DND-41 (cell line): ENCODE results near the gene MAGI1.

ENCODE experiments used
- ATAC-seq: fragments of 200-7000 bp; cut with Tn5 transposase; 3 replicates; pipeline ENCODE4 v1.9.1; 2021; ENCODE audit warnings: low read depth; ENCODE audit not compliant: insufficient read depth
- DNase-seq: peaks from one replicate; pipeline ENCODE4 v3.0.0-alpha.2; 2020
- H2AFZ ChIP-seq: 2 replicates; pipeline ENCODE4 v1.6.0; 2012; ENCODE audit warnings: low read depth, low read length
- H3K27ac ChIP-seq: 2 replicates; pipeline ENCODE4 v1.5.1; 2012; ENCODE audit warnings: low read length, inconsistent platforms
- H3K27me3 ChIP-seq: fragments of 200-600 bp; sonication (generic); 2 replicates; pipeline ENCODE4 v1.6.0; 2012; ENCODE audit warnings: low read length, mild to moderate bottlenecking, inconsistent platforms; ENCODE audit not compliant: insufficient read depth, poor library complexity
- H3K36me3 ChIP-seq: 2 replicates; pipeline ENCODE4 v1.5.1; 2012; ENCODE audit warnings: low read length, inconsistent platforms; ENCODE audit not compliant: insufficient read depth
- H3K4me1 ChIP-seq: 2 replicates; pipeline ENCODE4 v1.5.1; 2012; ENCODE audit warnings: mild to moderate bottlenecking, low read length; ENCODE audit not compliant: insufficient read depth
- H3K4me2 ChIP-seq: 2 replicates; pipeline ENCODE4 v1.6.0; 2012; ENCODE audit warnings: mild to moderate bottlenecking, moderate library complexity, low read length, inconsistent platforms; ENCODE audit not compliant: insufficient read depth
- H3K4me3 ChIP-seq, 2 experiments: fragments of 200-600 bp in 1 of 2; shearing (Covaris generic) in 1 of 2; 2 replicates each; pipeline ENCODE4 v1.5.1; 2012 to 2016; ENCODE audit warnings: inconsistent platforms in 2 of 2, low read length in 2 of 2, mild to moderate bottlenecking in 2 of 2, low read depth in 1 of 2, moderate library complexity in 1 of 2
- H3K79me2 ChIP-seq: 2 replicates; pipeline ENCODE4 v1.6.0; 2012; ENCODE audit warnings: low read length, inconsistent platforms; ENCODE audit not compliant: insufficient read depth
- H3K9ac ChIP-seq: 2 replicates; pipeline ENCODE4 v1.6.0; 2012; ENCODE audit warnings: low read depth, mild to moderate bottlenecking, inconsistent platforms, low read length, moderate library complexity
- H3K9me3 ChIP-seq: 2 replicates; pipeline ENCODE4 v1.5.1; 2012; ENCODE audit warnings: low read length, moderate library complexity, mild to moderate bottlenecking, inconsistent platforms; ENCODE audit not compliant: insufficient read depth, severe bottlenecking
- H4K20me1 ChIP-seq: 2 replicates; pipeline ENCODE4 v1.6.0; 2012; ENCODE audit warnings: low read length; ENCODE audit not compliant: insufficient read depth
- EZH2 ChIP-seq: IDR thresholded peaks from 3 replicates; pipeline ENCODE4 v1.6.1; 2012; ENCODE audit warnings: borderline replicate concordance, low read depth, mild to moderate bottlenecking, moderate library complexity, low read length, inconsistent platforms; ENCODE audit not compliant: severe bottlenecking
- TF ChIP-seq, protein P1 (sequence below): IDR thresholded peaks from 2 replicates; pipeline ENCODE4 v1.5.1; 2012; ENCODE audit warnings: borderline replicate concordance, low read length, moderate library complexity, mild to moderate bottlenecking; ENCODE audit not compliant: poor library complexity, severe bottlenecking; ENCODE audit errors: extremely low read depth

MAGI1 gene

DNA sequence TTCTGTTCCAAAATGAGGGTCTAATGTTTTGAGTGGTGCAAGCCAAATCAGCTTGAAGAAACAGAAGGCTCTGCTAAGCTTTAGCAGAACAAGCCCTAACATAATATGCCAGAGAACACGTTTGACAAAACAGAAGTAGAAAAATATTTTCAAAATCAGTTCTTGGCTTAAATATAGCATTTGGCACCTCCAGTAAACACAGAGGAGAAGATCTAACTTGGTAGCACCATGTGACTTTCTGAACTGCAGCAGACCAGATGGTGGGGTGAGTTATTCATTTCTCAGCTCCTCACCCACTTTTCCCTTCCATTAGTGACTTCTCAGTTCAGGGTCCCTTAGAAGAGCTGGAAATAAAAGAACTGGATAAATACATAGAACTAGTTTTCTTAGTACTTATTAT, 395.8 kb downstream of the MAGI1 start:
- peaks cover 1% of the 10 kb centered on the region for H3K9me3 ChIP-seq
- no peak overlapping the region for H3K27ac ChIP-seq
- no peak overlapping the region for H3K4me2 ChIP-seq
- no peaks in the 10 kb centered on the region for H3K79me2 ChIP-seq
- DNase-seq (no peak), ATAC-seq (no peak)
- no peaks in the 10 kb centered on the region for H4K20me1 ChIP-seq
- no peaks in the 10 kb centered on the region for H3K36me3 ChIP-seq
- H3K9ac ChIP-seq: no peak overlapping the region
- H3K4me1 ChIP-seq: no peaks in the 10 kb centered on the region
- TF ChIP-seq, protein P1, sequence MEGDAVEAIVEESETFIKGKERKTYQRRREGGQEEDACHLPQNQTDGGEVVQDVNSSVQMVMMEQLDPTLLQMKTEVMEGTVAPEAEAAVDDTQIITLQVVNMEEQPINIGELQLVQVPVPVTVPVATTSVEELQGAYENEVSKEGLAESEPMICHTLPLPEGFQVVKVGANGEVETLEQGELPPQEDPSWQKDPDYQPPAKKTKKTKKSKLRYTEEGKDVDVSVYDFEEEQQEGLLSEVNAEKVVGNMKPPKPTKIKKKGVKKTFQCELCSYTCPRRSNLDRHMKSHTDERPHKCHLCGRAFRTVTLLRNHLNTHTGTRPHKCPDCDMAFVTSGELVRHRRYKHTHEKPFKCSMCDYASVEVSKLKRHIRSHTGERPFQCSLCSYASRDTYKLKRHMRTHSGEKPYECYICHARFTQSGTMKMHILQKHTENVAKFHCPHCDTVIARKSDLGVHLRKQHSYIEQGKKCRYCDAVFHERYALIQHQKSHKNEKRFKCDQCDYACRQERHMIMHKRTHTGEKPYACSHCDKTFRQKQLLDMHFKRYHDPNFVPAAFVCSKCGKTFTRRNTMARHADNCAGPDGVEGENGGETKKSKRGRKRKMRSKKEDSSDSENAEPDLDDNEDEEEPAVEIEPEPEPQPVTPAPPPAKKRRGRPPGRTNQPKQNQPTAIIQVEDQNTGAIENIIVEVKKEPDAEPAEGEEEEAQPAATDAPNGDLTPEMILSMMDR: no peak
- no peak overlapping the region for H2AFZ ChIP-seq
- no peaks in the 10 kb centered on the region for H3K27me3 ChIP-seq
- no peak overlapping the region for H3K4me3 ChIP-seq

DNA sequence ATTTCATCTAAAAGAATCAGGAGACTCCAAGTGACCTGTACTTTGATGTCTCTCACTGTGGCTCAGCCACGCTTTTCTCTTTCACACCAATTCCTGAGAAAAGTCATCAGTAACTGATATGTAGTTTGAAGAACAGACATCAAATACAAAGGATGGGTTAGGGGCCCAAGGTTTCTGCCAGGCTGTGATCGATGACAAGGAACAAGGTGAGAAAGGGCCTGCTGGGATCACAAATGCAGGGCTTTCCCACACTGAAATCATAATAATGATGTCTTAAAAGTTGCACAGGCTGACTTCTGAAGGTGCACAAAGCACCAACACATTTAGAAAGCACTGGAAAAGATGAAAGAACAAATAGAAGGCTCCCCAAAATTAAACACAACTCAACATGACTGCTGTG, 396.9 kb downstream of the MAGI1 start:
- Histone ChIP-seq H3K9ac (no peak overlapping the region), H3K4me2 (no peak overlapping the region), H3K27ac (no peak overlapping the region), H3K36me3 (no peaks in the 10 kb centered on the region), H3K27me3 (no peaks in the 10 kb centered on the region), H4K20me1 (no peaks in the 10 kb centered on the region), H3K4me3 (no peak overlapping the region), H3K79me2 (no peaks in the 10 kb centered on the region), H2AFZ (no peak overlapping the region), H3K4me1 (no peaks in the 10 kb centered on the region), H3K9me3 (no peaks in the 10 kb centered on the region)
- DNase-seq (no peak), ATAC-seq (no peak)
- no peak for TF ChIP-seq EZH2
- TF ChIP-seq, protein P1: no peak

DNA sequence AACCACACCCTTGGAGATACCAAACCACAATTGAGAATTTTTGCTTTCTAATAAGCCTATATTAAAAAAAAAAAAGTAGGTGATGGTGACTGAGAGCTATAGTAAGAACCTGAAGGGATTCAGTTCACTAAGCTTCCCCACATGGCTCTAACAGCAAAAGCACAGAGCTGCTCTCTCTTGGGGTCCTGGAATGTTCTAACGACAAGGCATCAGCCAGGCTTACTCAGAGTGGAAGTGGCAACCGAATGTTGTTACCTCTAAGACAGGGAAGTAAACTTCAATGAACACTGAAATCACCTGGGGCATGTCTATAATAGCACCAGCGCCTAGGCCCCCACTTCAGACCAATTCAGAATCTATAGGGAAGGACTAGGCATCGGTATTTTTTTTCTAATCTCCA, 397.7 kb downstream of the MAGI1 start:
- H3K36me3 ChIP-seq: no peaks in the 10 kb centered on the region
- H3K4me1 ChIP-seq: no peaks in the 10 kb centered on the region
- no peaks in the 10 kb centered on the region for H4K20me1 ChIP-seq
- H2AFZ ChIP-seq: no peak overlapping the region
- H3K4me3 ChIP-seq: no peak overlapping the region
- no peak overlapping the region for H3K27ac ChIP-seq
- ATAC-seq (no peak), DNase-seq (no peak)
- no peaks in the 10 kb centered on the region for H3K9me3 ChIP-seq
- TF ChIP-seq, protein P1: no peak
- TF ChIP-seq EZH2: no peak
- H3K9ac ChIP-seq: no peak overlapping the region
- H3K4me2 ChIP-seq: no peak overlapping the region
- no peaks in the 10 kb centered on the region for H3K79me2 ChIP-seq
- H3K27me3 ChIP-seq: no peaks in the 10 kb centered on the region

DNA sequence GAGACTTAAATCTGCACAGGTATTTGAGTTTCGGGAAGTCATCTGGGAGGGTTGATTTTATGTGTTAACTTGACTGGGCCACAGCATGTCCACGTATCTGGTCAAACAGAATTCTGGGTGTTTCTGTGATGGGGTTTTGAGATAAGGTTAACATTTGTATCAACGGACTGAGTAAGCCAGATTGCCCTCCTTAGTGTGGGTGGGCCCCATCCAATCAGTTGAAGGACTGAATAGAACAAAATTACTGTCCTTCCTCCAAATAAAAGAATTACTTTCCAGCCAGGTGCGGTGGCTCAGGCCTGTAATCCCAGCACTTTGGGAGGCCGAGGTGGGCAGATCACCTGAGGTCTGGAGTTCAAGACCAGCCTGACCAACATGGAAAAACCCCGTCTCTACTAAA, 399.3 kb downstream of the MAGI1 start:
- Histone ChIP-seq H2AFZ (no peak overlapping the region), H3K9me3 (no peaks in the 10 kb centered on the region), H4K20me1 (no peaks in the 10 kb centered on the region), H3K4me1 (no peaks in the 10 kb centered on the region), H3K9ac (no peak overlapping the region), H3K27me3 (no peaks in the 10 kb centered on the region), H3K36me3 (no peaks in the 10 kb centered on the region), H3K4me2 (no peak overlapping the region), H3K4me3 (no peak overlapping the region), H3K27ac (no peak overlapping the region), H3K79me2 (no peaks in the 10 kb centered on the region)
- TF ChIP-seq EZH2: no peak
- TF ChIP-seq, protein P1: no peak
- no peak for ATAC-seq
- DNase-seq: no peak
